Ramos (cell line): ENCODE measurements around the gene MERTK.
"Not testable (repeated sequence)": the region's sequence is repeated elsewhere in the genome, so short reads cannot be mapped to it uniquely, and the experiment has no call there.

ENCODE experiments used
- in situ Hi-C: fragments of 300-500 bp; cut with MboI; formaldehyde crosslinking; loops from one replicate; pipeline ENCODE4 v1.14.3; 2022; ENCODE audit warnings: low sequenced_read_pairs; ENCODE audit not compliant: unreplicated experiment

Gene MERTK

GRCh38 chr2:111897924-111898702 lies at the start of gene MERTK:
Gene MERTK, plus strand, starts transcription at chr2:111898607. Its CDS starts 129 bp downstream, at chr2:111898736.
- in situ Hi-C loops: no loop called here

DNA sequence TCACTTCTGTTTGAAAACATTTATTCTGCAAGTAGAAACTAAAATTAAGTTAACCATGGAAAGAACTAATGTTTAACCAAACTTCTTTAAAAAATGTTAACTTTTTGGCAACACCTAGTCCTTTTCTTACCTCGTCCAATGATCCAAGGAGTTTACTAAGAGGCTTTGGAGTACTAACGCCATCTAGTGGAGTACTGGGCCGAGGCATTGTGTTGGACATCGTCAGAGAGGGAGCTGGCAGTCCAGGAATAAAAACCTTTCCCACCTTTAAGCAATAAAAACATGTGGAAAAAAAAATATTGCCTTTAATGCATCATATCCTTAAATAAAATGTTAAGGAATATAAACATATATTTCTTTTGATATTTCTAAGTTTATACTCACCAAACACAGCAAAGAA lies 47.8 kb upstream of the MERTK start:
- in situ Hi-C loops: not testable (repeated sequence)

GRCh38 chr2:111852544-111852943 lies 45.9 kb upstream of the MERTK start:
- in situ Hi-C loops: not testable (repeated sequence)

DNA sequence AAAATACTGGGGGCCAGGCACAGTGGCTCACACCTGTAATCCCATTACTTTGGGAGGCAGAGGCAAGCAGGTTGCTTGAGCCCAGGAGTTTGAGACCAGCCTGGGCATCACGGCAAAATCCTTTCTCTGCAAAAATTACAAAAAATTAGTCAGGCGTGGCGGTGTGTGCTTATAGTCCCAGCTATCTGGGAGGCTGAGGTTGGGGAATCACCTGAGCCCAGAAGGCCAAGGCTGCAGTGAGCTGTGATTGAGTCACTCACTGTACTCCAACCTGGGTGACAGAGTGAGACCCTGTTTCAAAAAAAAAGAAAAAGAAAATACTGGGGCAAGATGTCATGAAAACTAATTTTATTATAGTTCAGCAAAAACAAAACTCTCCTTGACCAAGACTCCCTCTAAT lies 38.4 kb upstream of the MERTK start:
- in situ Hi-C loops: not testable (repeated sequence)

- in situ Hi-C loops: not testable (repeated sequence)
These were observed 33.3 kb upstream of the MERTK start for GRCh38 chr2:111865124-111865523.

GRCh38 chr2:111872806-111873205 lies 25.6 kb upstream of the MERTK start:
- in situ Hi-C loops: not testable (repeated sequence)

DNA sequence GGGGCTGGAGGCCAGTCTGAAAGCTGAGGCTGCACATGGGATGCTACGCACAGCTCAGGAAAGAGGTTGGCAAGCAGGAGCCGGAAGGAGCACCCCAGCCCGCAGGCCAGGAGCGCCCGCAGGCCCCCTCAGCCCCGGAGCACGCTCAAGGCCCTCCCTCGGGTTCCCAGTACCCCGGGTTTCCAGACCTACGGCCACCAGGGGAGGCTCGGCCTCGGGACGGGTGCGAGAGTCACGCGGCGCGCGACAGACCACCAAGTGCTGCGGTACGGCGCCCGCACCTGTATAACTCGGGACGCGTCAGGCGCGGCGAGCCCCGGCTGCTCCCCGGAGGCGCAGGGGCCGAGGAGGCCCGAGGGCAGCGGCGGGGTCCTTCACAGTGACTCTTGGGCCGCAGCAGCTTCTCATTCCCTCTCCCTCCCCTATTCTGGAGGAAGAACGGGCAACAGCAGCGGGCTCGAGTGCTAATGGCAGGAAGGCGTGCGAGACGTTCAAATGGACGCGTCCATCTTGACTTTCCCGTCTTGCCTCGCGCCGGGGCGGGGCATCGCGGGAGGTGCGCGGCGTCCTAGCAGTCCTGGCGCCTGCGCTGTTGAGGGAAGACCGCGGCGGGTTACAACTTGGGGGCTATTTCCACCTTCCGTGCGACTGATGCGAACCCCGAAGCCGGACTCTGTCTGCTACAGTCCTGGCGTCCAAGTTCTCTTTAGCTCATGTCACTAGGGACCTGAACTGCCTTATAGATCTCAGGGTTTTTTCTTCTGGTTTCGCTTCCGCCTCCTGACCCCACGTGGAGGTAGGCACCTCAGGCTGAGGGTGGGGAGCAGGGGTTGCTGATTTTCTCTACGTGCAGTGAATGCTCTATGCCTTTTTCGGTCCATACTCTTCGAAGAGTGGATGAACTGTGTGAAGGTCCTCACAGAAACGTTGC lies 14.5 kb upstream of the MERTK start, which contains the start of gene ANAPC1:
ANAPC1 (minus strand) TSS at position 533 of the 931 bp plus-strand sequence. CDS start 3,368 bp downstream, outside the sequence.
- in situ Hi-C loops: loop anchor here (5.0 kb wide), 1 partner anchor 168 kb away; no protein-coding TSS in a partner anchor

DNA sequence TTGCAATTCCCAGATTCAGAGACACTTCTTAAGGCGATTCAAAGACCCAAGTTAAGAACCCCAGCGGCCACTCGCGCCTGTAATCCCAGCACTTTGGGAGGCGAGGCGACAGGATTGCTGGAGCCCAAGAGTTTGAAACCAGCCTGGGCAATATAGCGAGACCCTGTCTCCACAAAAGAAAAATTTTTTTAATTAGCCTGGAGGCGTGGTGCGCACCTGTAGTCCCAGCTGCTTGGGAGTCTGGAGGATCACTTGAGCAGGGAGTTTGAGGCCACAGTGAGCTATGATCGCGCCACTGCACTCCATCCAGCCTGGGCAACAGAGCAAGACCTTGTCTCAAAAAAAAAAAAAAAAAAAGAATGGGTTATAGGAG lies 13.8 kb upstream of the MERTK start:
- in situ Hi-C loops: loop anchor here (5.0 kb wide), 1 partner anchor 168 kb away; no protein-coding TSS in a partner anchor

- in situ Hi-C loops: no loop called here
These were observed 2.4 kb upstream of the MERTK start for GRCh38 chr2:111896024-111896423.

- in situ Hi-C loops: no loop called here
These were observed 1.8 kb upstream of the MERTK start for GRCh38 chr2:111896576-111896975.

DNA sequence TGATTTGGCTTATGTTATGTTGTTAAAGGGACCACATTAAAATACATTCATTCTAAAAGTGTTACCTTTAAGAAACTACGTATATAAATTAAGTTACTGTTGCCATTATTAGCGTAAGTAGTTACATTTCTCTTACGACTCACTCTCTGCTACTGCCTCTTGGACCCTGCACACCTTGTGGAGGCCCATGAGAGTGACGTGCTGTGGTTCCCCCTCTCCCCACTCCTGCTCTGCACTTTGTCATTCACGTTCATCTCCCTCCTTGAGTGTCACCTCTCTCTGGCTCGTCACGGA lies 830 bp upstream of the MERTK start:
- in situ Hi-C loops: no loop called here

- in situ Hi-C loops: no loop called here
These were observed 502 bp downstream of the MERTK start for GRCh38 chr2:111898703-111899514.

- in situ Hi-C loops: no loop called here
These were observed 2.5 kb downstream of the MERTK start for GRCh38 chr2:111900859-111901258.

GRCh38 chr2:111903516-111903915 lies 5.1 kb downstream of the MERTK start:
- in situ Hi-C loops: no loop called here

GRCh38 chr2:111903930-111904439 lies 5.6 kb downstream of the MERTK start:
- in situ Hi-C loops: no loop called here

DNA sequence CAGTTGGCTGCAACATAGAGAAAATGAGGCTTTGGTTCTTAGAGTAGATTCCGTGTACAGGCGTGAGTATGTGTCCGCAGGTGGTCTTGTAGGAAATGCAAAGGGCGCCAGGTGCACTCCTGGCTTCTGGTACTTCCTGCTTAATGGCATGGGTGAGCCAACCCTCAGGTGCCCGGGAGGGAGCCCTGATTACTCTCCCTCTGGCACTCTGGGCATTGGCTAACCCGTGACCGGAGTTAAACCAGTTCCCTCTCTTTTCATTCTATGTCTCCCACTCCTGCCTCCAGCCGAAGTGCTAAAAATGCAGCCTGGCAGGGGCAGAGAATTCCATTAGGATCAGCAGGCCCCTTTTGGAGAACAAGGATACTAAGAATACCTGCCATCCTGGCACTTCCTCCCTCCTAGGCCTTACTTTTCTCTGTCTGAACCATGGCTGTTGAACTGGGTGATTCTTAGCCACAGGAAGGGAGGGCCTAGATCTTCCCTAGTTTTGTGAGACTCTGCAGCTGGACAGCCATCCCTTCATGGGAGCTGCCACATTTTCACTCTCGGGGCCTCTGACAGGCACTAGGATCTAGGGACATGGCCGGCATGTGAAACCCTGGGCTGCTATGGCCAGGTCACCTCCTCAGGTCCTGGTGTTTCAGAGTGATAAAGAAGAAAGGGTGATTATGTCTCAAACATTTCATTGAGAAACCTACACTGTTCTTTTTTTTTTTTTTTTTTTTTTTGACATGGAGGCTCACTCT lies 6.5 kb downstream of the MERTK start:
- in situ Hi-C loops: no loop called here

DNA sequence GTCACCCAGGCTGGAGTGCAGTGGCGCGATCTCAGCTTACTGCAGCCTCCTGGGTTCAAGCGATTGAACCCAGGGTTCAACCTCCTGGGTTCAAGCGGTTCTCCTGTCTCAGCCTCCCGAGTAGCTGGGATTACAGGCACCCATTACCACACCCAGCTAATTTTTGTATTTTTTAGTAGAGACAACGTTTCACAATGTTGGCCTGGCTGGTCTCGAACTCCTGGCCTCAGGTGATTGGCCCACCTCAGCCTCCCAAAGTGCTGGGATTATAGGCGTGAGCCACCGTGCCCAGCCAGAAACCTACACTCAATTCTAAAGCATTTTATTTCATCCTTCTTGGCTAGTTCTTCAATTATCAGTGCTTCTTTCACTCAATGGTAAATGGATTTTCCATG lies 7.1 kb downstream of the MERTK start:
- in situ Hi-C loops: not testable (repeated sequence)

- in situ Hi-C loops: no loop called here
These were observed 7.8 kb downstream of the MERTK start for GRCh38 chr2:111905990-111906735.

- in situ Hi-C loops: no loop called here
These were observed 10.2 kb downstream of the MERTK start for GRCh38 chr2:111908578-111908977.
